ENCODE results near the gene ASPSCR1.

Gene ASPSCR1

DNA sequence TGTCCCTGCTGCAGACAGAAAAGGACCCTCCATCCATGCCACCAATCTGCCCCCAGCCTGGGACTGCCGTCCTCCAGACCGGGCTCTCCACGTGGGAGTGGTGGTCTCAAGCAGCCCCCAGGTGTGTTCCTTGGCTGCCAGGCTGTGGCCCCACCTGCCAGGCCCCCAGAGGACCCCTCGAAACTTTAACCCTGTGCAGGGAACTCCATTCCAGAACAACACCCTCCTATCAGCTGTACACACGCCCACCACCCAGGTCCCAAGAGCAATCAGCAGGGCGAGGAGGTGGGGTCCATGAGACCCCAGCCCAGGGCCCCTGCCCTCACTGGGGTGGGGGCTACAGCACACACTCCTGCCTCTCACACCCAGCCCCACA, 41.7 kb upstream of the ASPSCR1 start:
- H3K4me3 ChIP-seq (replicated peaks; ENCODE audit: low read depth, low read length): peak overlapping the region; percentile 28
- DNase-seq (ENCODE audit: low read depth): no peak
- TF ChIP-seq, protein P1, sequence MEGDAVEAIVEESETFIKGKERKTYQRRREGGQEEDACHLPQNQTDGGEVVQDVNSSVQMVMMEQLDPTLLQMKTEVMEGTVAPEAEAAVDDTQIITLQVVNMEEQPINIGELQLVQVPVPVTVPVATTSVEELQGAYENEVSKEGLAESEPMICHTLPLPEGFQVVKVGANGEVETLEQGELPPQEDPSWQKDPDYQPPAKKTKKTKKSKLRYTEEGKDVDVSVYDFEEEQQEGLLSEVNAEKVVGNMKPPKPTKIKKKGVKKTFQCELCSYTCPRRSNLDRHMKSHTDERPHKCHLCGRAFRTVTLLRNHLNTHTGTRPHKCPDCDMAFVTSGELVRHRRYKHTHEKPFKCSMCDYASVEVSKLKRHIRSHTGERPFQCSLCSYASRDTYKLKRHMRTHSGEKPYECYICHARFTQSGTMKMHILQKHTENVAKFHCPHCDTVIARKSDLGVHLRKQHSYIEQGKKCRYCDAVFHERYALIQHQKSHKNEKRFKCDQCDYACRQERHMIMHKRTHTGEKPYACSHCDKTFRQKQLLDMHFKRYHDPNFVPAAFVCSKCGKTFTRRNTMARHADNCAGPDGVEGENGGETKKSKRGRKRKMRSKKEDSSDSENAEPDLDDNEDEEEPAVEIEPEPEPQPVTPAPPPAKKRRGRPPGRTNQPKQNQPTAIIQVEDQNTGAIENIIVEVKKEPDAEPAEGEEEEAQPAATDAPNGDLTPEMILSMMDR (IDR thresholded peaks at IDR 0.05; ENCODE audit: low read length, missing control alignments): no peak

DNA sequence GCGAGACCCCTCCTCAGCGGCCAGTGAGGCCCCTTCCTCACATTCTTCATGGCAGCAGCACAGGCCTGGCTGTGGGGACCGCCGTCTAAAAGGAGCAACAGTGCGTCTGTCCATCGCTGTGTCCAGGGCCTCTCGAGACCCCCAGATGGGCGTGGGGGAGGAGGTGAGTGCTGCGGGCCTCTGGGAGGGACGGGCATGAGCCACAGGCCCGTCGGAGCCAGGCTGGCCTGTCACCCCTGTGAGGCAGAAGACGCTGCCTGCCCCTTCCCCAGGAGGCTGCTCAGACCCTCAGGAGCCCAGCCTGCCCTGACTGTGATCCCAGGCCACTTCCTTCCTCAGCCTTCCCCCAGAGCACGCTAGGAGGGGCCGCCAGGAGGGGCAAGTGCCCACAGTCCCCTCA, 38.2 kb upstream of the ASPSCR1 start:
- H3K4me3 ChIP-seq (replicated peaks; ENCODE audit: low read depth, low read length): no peak overlapping the region
- TF ChIP-seq, protein P1 (IDR thresholded peaks at IDR 0.05; ENCODE audit: low read length, missing control alignments): no peak

DNA sequence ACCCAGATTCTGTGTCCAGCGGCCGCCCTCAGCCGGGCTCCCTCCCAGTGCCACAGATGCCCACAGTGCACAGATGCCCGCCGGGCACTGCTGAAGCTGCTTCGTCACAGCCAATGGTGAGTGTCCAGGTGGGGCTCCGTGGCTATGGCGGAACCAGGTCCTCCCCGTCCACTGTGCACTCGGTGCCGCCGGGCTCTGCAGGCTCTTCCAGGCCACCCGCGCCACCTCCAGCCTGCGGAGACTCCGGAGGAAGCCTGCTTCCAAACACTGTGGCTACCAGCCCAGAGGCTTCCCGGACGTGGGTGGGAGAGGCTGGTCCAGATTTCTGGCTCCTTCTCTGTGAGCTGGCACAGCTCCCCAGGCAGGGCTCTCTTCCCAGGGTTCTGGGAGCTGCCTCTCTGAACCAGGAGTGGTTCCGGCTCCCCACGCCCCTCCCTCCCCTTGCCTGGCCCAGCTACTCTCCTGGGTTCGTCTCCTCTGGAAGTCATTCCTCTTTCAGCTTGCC, 37.5 kb upstream of the ASPSCR1 start:
- no peak for DNase-seq (ENCODE audit: low read depth)
- TF ChIP-seq, protein P1 (IDR thresholded peaks at IDR 0.05; ENCODE audit: low read length, missing control alignments): no peak
- no peak overlapping the region for H3K4me3 ChIP-seq (replicated peaks; ENCODE audit: low read depth, low read length)

More for the DNA sequence above, 38.2 kb upstream of the ASPSCR1 start:
- DNase-seq (ENCODE audit: low read depth): no peak

DNA sequence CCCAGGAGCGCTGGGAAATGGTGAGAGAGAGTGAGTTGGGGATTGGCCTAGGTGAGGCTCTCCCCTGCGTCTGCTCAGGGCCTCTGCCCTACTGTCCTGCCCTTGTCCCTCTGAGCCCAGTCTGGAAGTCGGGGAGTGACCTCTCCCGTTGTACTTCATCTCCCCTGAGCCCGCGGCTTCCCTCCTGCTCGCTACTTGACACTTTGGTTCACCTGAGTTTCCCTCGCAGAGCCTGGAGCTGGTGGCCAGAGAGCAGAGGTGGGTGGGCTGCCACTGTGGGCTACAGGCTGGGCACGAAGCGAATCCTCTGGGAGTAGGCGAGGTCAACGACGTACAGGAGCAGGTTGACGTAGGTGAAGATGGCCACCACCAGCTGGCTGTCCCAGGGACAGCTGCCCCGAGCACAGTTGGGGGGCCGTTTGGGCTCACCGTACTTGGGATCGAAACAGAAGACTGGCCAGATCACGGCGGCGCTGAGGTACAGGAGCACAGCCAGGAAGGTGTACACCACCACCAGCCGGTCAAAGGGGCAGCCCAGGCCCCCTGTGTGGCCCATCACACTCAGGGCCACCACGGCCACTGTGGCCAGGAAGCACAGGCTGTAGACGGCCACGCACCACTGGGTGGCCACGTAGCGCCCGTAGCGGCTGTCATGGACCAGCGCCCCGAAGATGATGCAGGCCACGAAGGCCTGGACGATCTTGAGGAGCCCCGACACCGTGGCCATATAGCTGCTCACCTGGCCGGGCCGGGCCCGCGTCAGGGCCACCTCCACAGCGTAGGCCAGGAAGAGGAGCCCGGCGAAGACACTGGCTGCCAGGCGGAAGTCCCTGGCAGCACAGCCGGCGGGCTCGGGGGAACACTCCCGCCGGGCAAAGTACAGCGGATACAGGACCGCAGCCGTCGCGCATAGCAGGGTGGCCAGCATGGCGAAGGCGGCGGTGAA, 36.6 kb upstream of the ASPSCR1 start:
- no peak overlapping the region for H3K4me3 ChIP-seq (replicated peaks; ENCODE audit: low read depth, low read length)

DNA sequence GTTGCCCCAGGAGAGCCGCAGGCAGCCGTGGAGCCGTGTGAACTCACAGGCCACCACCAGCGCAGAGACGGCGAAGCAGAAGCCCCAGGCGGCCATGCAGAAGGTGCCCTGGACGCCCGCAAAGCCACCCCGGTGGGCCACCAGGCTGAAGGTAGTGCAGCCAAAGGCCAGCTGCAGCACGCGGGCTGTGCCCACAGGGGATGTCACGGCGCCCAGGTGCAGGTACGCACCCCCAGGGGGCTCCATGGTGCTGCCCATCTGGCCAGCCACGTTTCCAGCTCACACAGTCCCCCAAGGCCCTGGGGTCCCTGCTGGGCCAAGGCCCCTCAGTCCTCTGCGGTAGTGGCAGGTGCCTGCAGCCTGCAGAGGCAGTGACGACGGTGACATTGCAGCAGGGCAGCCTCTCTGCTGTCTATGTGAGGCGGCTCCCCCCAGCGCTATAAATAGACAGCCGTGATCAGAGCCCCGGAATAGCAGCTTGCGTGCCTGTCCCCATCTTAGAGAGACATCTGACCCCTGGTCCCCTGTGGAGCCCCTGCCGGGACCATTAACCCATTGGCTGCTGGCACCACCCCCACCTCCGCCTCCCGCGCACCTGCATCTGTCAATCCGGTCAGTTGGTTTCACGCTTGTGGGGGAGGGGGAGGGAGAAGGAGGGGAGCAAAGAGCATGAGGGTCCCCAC, 35.8 kb upstream of the ASPSCR1 start:
- TF ChIP-seq, protein P1 (IDR thresholded peaks at IDR 0.05; ENCODE audit: low read length, missing control alignments): no peak
- H3K4me3 ChIP-seq (replicated peaks; ENCODE audit: low read depth, low read length): no peak overlapping the region
- no peak for DNase-seq (ENCODE audit: low read depth)

More for the DNA sequence above, 36.6 kb upstream of the ASPSCR1 start:
- DNase-seq (ENCODE audit: low read depth): no peak
- TF ChIP-seq, protein P1 (IDR thresholded peaks at IDR 0.05; ENCODE audit: low read length, missing control alignments): no peak

DNA sequence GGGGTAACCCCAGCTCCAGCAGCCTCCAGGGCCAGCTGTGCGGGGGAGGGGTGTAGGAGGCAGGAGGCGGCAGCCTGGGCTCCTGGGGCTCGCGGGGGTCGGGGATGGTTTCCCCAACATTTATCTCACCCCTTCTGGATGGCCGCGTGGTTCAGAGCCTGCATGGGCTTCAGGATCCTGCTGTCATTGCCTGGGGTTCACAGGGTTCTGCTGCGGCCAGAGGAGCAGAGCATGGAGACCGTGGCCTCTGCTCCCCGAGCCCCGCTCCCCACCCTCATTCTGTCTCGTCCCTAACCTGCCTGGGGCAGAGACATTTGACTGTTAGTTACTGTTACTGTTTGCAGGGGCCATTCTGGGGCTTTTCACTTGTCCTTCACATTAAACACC, 35.3 kb upstream of the ASPSCR1 start:
- H3K4me3 ChIP-seq (replicated peaks; ENCODE audit: low read depth, low read length): no peak overlapping the region
- DNase-seq (ENCODE audit: low read depth): no peak
- TF ChIP-seq, protein P1 (IDR thresholded peaks at IDR 0.05; ENCODE audit: low read length, missing control alignments): no peak
